GM21528 (cell line): Measurements from ENCODE around the gene C18orf63.
"Not testable (repeated sequence)": the region's sequence is repeated elsewhere in the genome, so short reads cannot be mapped to it uniquely, and the experiment has no call there.

Source experiments
- ATAC-seq: cut with Tn5 transposase; IDR thresholded peaks from one replicate; pipeline ENCODE4 v1.9.1; 2021; ENCODE audit warnings: mild to moderate bottlenecking, moderate library complexity; ENCODE audit not compliant: unreplicated experiment, low FRiP score

C18orf63 gene

DNA sequence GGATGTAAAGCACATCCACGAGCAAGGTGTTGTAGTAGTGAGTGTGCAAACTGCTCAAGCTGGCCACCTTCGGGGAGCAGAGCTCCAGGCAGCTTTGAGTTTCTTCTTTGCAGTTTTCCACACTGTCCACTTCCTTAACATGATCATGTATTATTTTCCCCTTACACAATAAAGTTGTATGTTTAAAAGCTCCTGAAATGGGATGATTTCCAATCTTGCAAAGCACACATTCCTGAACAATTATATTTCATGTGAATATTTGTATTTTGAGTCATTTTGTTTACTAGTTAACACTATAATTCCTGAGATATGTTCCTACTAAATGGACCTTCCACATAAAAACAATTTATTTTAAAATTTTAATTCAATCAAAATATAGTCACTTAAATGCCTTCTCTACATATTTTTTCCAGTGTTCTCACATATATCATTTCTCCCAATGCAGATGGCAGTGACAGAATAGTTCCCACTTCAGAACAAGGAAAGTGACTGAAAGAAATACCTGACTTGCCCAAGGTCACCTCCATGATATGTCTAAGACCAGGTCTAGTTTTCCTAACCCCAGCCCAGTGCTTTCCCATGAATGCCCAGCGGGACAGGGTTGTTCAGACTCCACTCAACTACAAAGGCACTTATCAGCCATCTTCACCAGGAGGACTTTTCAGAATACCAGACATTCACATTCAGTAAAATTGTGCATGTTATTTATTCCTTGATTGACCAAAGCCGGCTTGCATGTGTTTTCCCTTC lies 29.4 kb upstream of the C18orf63 start:
- no peak for ATAC-seq

GRCh38 chr18:74286856-74287255 lies 28.8 kb upstream of the C18orf63 start:
- no peak for ATAC-seq

- ATAC-seq, result no peak
Observed at GRCh38 chr18:74288041-74288440, 27.6 kb upstream of the C18orf63 start.

GRCh38 chr18:74288730-74289129 lies 26.9 kb upstream of the C18orf63 start:
- ATAC-seq, result no peak

- no peak for ATAC-seq
Observed at GRCh38 chr18:74289137-74289536, 26.5 kb upstream of the C18orf63 start.

- ATAC-seq, result no peak
Observed at GRCh38 chr18:74290021-74290420, 25.6 kb upstream of the C18orf63 start.

GRCh38 chr18:74290794-74291471 lies 24.7 kb upstream of the C18orf63 start:
- ATAC-seq, result peak; percentile 5

- peak; percentile 0 for ATAC-seq
Observed at GRCh38 chr18:74291472-74291770, 24.2 kb upstream of the C18orf63 start.

DNA sequence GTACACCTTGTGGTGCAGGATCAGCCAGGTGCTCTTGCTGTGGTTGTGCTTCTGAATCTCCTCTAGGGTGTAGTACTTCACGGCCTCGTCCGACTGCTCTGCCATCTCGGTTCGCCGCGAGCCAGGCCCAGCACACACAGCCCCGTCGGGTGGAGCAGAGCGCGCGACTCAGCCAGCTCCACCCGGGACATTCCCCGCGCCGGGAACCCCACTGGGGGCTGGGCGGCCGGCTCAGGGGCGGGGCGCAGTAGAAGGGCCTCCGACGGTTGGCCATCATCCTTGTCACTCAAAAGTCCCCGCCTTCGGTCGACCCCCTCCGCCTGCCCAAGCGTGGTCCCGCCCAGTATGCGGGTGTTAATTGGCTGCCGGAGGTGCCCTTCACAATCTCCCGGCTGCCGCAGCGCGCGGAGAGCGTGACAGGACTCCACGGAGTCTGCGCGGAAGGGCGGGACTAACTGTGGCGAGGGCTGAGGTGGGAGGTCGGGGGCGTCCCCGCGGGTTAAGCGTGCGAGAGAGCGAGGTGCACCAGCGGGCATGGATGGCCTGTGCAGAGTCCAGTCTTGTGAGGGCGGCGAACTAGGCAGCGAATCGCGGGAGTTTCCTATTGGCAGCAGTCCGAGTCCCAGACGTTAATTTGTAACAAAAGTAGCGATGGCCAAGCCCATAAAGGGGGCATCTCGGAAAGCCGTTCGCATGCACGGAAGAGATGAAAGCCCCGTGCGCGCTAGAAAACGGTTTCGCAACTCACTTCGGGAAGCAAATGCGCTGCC lies 23.7 kb upstream of the C18orf63 start, which contains the start of gene CYB5A:
Gene CYB5A (minus strand): TSS at position 193 of the 770 bp plus-strand sequence. CDS start 88 bp downstream, at position 105.
- peak; percentile 100 for ATAC-seq

DNA sequence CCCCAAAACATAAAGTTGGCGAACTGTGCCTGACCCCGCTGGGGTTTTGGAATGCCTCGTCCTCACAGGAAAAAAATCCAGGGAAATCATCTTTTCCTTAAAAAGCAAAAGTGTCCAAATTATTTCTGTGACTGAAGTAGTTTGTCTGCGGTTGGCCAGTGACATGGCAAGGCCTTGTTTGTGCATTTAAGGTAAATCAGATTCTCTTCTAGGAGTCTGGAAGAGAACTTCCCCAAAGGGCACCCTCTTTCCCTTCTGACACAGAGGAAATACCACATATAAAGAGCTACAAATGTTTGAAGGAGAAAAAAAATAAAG lies 23.1 kb upstream of the C18orf63 start:
- ATAC-seq, result no peak

DNA sequence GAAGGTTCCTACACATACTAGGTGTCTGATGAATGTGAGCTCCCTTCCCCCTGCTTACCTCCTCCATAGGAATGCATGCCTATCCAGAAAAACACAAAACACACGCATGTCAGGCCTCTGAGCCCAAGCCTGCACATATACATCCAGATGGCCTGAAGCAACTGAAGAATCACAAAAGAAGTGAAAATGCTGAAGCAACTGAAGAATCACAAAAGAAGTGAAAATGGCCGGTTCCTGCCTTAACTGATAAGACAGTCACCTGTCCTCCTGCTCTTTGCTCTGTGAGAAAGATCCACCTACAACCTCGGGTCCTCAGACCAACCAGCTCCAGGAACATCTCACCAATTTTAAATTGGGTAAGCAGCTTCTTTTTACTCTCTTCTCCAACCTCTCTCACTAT lies 22.7 kb upstream of the C18orf63 start:
- ATAC-seq, result not testable (repeated sequence)

DNA sequence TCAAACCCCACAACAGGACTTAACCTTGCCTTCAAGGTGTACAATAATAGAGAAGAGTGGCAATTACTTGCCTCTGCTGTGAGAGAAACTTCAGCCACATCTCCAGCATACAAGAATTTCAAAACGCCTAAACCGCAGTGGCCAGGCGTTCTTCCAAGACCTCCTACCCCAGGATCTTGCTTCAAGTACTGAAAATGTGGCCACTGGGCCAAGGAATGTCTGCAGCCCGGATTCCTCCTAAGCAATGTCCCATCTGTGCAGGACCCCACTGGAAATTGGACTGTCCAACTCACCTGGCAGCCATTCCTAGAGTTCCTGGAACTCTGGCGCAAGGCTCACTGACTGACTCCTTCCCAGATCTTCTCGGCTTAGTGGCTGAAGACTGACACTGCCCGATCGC lies 21.1 kb upstream of the C18orf63 start:
- no peak for ATAC-seq

GRCh38 chr18:74299162-74299561 lies 16.5 kb upstream of the C18orf63 start:
- ATAC-seq, result no peak

- ATAC-seq, result no peak
Observed at GRCh38 chr18:74299746-74300145, 15.9 kb upstream of the C18orf63 start.

DNA sequence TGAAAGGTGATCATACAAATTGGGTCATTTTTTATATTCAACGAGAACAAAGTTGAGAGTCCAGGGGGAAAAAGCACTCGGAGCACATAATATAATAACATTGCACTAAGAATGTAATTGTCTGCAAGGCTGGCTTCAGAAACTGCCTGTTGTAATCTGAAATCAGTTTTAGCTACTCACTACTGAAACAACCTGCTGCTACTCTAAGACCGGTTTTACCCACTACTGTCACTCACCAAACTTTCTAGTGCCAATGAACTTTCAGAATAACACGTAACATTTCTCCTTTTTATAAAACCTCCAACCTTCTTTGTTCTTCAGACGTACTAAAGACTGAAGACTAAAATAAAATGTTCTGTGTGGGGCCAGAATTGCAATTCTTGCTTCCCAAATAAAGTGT lies 12.3 kb upstream of the C18orf63 start:
- no peak for ATAC-seq

GRCh38 chr18:74303936-74304335 lies 11.7 kb upstream of the C18orf63 start:
- no peak for ATAC-seq

GRCh38 chr18:74310411-74310810 lies 5.2 kb upstream of the C18orf63 start:
- ATAC-seq, result peak; percentile 63

- no peak for ATAC-seq
Observed at GRCh38 chr18:74311000-74311399, 4.6 kb upstream of the C18orf63 start.

GRCh38 chr18:74314759-74315463 lies 728 bp upstream of the C18orf63 start:
- ATAC-seq, result no peak

- no peak for ATAC-seq
Observed at GRCh38 chr18:74316257-74317170, 875 bp downstream of the C18orf63 start.
